Right lobe of liver (tissue), 6 donors: Measurements from ENCODE around the gene AP5Z1. TPM values are rescaled to one million over a fixed set of nuclear protein-coding genes. Genes with fewer than 3 reads are reported as not detected.

Experiments
- ATAC-seq, 4 donors: fragments of 200-7000 bp; cut with Tn5 transposase; one replicate each; pipeline ENCODE4 v1.9.1; 2020; ENCODE audit warnings: mild to moderate bottlenecking in 4 of 4, moderate library complexity in 4 of 4
- DNase-seq, 3 donors: peaks; one replicate each; pipeline ENCODE4 v3.0.0-alpha.2; 2020
- H3K27ac ChIP-seq, 3 donors: fragments of 200-600 bp; one replicate each; pipeline ENCODE4 v1.8.0; 2022
- H3K27me3 ChIP-seq, 2 donors: fragments of 200-600 bp; one replicate each; pipeline ENCODE4 v1.8.0; 2022
- H3K36me3 ChIP-seq, 4 donors: fragments of 200-600 bp; sonication (generic) in 1 of 4; one replicate each; pipeline versions ENCODE4 v1.5.1 to v1.8.0; 2017 to 2022; ENCODE audit warnings: control low read depth in 1 of 4
- H3K4me1 ChIP-seq, 4 donors: fragments of 200-600 bp; sonication (generic) in 1 of 4; one replicate each; pipeline versions ENCODE4 v1.5.1 to v1.8.0; 2017 to 2022; ENCODE audit warnings: control low read depth in 1 of 4
- H3K4me3 ChIP-seq, 3 donors: fragments of 200-600 bp; one replicate each; pipeline ENCODE4 v1.8.0; 2022
- H3K9me3 ChIP-seq, 4 donors: fragments of 200-600 bp; sonication (generic) in 1 of 4; one replicate each; pipeline versions ENCODE4 v1.5.1 to v1.8.0; 2017 to 2022; ENCODE audit warnings: control low read depth in 1 of 4
- POLR2A ChIP-seq: fragments of 450-650 bp; IDR thresholded peaks from one replicate; pipeline ENCODE4 v1.6.1; 2017; ENCODE audit warnings: antibody characterized with exemption, mild to moderate bottlenecking
- WGBS: methylation state at CpG from one replicate; pipeline ENCODE4 v1.1.6; 2018; ENCODE audit warnings: low coverage, low lambda C conversion rate; ENCODE audit not compliant: insufficient coverage; ENCODE audit errors: missing lambda C conversion rate; 5-methylcytosine and 5-hydroxymethylcytosine counted together
- intact Hi-C, 2 donors: fragments of 100-400 bp; cut with DNase I; formaldehyde crosslinking; loops; one replicate each; pipeline versions ENCODE4 v1.11.2 to v1.14.1; 2022
- total RNA-seq, 6 experiments: library from RNA; depleted of rRNA in 2 of 6; stranded (reverse); fragments of >200 nt in 2 of 6; fragmentation: NEBNext Ultra II Directional in 3 of 6; extraction: Animal tissue kit (Norgen Biotek cat#: 25700) in 3 of 6; gene quantifications; one replicate each; pipeline versions ENCODE4 v1.1.0 to v1.2.4, GENCODE V29; 2016 to 2023
- TF ChIP-seq, protein P1 (sequence below), 4 donors: fragments of 200-600 bp in 3 of 4; fragments of 450-650 bp in 1 of 4; IDR thresholded peaks; one replicate each; pipeline versions ENCODE4 v1.5.1 to v1.8.0; 2016 to 2022; ENCODE audit warnings: antibody characterized with exemption in 4 of 4, mild to moderate bottlenecking in 2 of 4
- donor health status: DM: no; HTN: yes; CAD: no.
- donor health status: DM: no; HTN: no; CAD: no.
- donor health status: DM: no; HTN: no; CAD: no.
- donor health status: DM: no; HTN: yes; CAD: no.
- donor health status: DM: no; HTN: yes; CAD: no.

AP5Z1 gene
- total RNA-seq, 6 experiments from 2014 or later, result 9.7 to 23.6 (median 14.2) TPM

DNA sequence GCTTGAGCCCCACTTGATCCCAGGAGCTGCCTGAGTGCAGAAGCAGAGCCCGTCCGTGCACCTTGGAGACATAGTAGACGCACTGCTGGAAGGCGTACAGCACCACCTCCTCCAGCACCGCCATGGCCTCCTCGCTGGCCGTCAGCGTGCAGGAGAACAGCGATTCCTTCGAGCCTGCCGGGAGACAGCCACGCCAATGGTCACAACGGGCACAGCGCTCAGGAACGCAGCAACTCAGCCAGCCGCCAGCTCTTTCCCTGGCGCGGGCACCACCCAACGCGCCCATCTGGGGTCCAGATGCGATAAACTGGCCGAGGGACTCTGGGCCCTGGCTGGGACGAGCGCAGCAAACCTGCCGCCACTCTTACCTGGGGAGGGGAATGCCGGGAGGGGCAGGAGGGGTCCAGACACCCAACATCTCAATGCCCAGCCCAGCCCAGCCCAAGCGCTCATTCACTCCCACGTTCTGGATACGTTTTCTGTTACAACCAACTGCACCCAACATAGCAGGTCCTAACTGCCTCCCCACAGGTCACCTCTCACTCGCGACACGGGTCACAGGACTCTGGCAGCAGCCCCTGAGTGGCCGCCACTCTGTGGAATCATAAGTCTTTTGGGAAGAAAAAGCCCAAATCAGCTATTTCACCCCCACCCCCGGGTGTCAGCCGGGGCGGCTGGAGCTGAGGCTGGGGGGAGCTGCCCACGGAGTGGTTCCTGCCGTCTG, 41.9 kb downstream of the AP5Z1 start:
- H3K4me3 ChIP-seq, result no peak overlapping the region
- no peaks in the 10 kb centered on the region for H3K27me3 ChIP-seq
- no peaks in the 10 kb centered on the region for H3K4me1 ChIP-seq
- intact Hi-C loops, result no loop called here
- WGBS, result 71% methylated on average over 11 of the region's 38 CpGs
- no peak overlapping the region for H3K27ac ChIP-seq
- ATAC-seq (no peak), DNase-seq (peak in 1 of 3 donors; percentile 46)
- TF ChIP-seq, protein P1, sequence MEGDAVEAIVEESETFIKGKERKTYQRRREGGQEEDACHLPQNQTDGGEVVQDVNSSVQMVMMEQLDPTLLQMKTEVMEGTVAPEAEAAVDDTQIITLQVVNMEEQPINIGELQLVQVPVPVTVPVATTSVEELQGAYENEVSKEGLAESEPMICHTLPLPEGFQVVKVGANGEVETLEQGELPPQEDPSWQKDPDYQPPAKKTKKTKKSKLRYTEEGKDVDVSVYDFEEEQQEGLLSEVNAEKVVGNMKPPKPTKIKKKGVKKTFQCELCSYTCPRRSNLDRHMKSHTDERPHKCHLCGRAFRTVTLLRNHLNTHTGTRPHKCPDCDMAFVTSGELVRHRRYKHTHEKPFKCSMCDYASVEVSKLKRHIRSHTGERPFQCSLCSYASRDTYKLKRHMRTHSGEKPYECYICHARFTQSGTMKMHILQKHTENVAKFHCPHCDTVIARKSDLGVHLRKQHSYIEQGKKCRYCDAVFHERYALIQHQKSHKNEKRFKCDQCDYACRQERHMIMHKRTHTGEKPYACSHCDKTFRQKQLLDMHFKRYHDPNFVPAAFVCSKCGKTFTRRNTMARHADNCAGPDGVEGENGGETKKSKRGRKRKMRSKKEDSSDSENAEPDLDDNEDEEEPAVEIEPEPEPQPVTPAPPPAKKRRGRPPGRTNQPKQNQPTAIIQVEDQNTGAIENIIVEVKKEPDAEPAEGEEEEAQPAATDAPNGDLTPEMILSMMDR (IDR thresholded peaks at IDR 0.05), result no peak
- no peak for TF ChIP-seq POLR2A
- no peaks in the 10 kb centered on the region for H3K9me3 ChIP-seq
- H3K36me3 ChIP-seq, result no peaks in the 10 kb centered on the region

DNA sequence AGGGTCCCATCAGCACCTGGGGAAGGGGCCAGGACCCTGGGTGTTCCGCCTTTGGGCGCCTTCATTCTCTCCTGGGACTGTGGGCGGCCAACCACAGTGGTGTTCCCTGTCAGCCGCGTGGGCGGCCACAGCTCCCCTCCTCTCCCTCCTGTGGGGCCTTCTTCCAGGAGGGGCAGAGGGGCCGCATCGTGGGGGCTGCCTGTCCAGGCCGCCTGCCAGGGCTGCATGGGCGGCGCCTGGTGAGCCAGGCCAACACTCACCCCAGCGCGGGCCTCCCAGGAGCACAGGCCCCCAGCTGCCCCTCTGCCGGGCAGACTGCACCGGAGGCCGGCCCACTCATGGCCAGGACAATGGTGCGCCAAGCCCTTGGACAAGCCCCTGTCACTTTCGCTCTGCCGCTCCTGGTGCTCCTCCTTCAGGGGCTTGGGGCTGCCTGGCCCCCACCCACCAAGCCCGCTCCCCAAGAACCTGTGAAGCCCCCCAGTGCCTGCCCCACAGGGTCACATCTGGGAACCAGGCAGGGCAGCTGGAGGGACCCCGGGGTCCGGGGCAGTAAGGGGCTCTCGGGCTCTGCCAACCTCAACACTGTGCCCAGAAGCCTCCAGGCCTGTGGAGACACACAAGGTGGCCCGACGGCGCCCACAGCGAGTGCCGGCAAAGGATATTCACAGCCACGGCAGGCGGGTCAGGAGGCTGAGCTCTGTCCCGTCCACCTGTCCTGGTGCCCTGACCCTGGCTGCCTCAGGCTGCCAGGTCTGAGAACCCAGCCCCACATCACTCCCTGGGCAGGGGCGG, 42.8 kb downstream of the AP5Z1 start:
- Histone ChIP-seq H3K9me3 (no peaks in the 10 kb centered on the region), H3K27ac (no peak overlapping the region), H3K4me3 (no peak overlapping the region), H3K27me3 (no peaks in the 10 kb centered on the region), H3K4me1 (no peaks in the 10 kb centered on the region), H3K36me3 (no peaks in the 10 kb centered on the region)
- TF ChIP-seq, protein P1 (IDR thresholded peaks at IDR 0.05), result no peak
- no peak for TF ChIP-seq POLR2A
- no CpG with 5 or more reads among the region's 32 CpGs for WGBS
- ATAC-seq, result peak in 1 of 4 donors; percentile 17
- peak in 1 of 3 donors; percentile 47 for DNase-seq
- intact Hi-C loops, result no loop called here

- no CpG with 5 or more reads among the region's 39 CpGs for whole genome bisulfite sequencing
- TF ChIP-seq, protein P1 (IDR thresholded peaks at IDR 0.05), result no peak
- no peak for TF ChIP-seq POLR2A
- intact Hi-C loops, result no loop called here
- H3K4me3 ChIP-seq, result no peak overlapping the region
- ATAC-seq, result no peak
- H3K9me3 ChIP-seq, result no peaks in the 10 kb centered on the region
- no peaks in the 10 kb centered on the region for H3K4me1 ChIP-seq
- no peaks in the 10 kb centered on the region for H3K36me3 ChIP-seq
- no peaks in the 10 kb centered on the region for H3K27me3 ChIP-seq
- no peak for DNase-seq
- H3K27ac ChIP-seq, result no peak overlapping the region
Measured at GRCh38 chr7:4819560-4820404, 44.4 kb downstream of the AP5Z1 start.

DNA sequence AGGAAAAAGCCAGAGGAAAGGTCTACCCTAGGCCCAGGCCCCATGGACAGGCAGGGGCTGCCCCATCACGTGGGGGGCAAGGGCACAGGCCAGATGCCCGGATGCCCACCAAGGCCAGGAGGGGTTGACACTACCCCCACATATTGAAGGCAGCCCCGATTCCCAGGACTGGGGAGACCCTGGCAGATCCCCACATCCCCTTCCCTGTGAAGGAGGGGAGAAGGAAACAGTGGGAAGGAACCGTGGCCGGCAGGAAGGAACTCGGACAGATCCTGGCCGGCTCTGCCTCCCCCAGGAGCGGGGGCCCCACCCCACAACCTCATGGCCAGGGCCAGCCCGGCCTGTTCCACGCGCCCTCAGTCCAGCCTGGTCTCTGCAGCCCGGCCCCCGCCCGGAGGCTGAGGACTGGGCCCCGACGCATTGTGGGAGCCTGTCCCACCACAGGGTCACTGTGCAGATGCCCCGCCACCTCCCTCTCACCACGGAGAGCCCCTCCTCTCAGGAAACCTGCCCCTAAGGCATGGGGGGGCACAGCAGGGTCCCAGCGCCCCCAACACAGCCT, 45.1 kb downstream of the AP5Z1 start:
- Histone ChIP-seq H3K9me3 (no peaks in the 10 kb centered on the region), H3K4me1 (no peaks in the 10 kb centered on the region), H3K36me3 (no peaks in the 10 kb centered on the region), H3K4me3 (no peak overlapping the region), H3K27me3 (no peaks in the 10 kb centered on the region), H3K27ac (no peak overlapping the region)
- 60% methylated on average over 2 of the region's 19 CpGs for WGBS
- no peak for TF ChIP-seq POLR2A
- TF ChIP-seq, protein P1 (IDR thresholded peaks at IDR 0.05), result no peak
- ATAC-seq, result no peak
- DNase-seq, result no peak
- intact Hi-C loops, result no loop called here
